NCI-H2196 (cell line): Measurements from ENCODE around the gene FOXA3.
"Not testable (repeated sequence)": the region's sequence is repeated elsewhere in the genome, so short reads cannot be mapped to it uniquely, and the experiment has no call there.

ENCODE experiments used
- DNase-seq: peaks from one replicate; lab custom pipeline; 2025; ENCODE audit not compliant: unreplicated experiment; lab: John Stamatoyannopoulos, UW

The FOXA3 gene

GRCh38 chr19:45887200-45887710, 23.1 kb downstream of the FOXA3 start:
- no peak for DNase-seq

GRCh38 chr19:45889210-45889885, 25.2 kb downstream of the FOXA3 start:
- DNase-seq, result no peak

- no peak for DNase-seq
These were observed 26.8 kb downstream of the FOXA3 start for GRCh38 chr19:45890877-45891276.

GRCh38 chr19:45895519-45895972, 31.4 kb downstream of the FOXA3 start:
- DNase-seq, result no peak

GRCh38 chr19:45895983-45896599, 32.0 kb downstream of the FOXA3 start:
- not testable (repeated sequence) for DNase-seq

GRCh38 chr19:45897261-45897812, 33.2 kb downstream of the FOXA3 start:
- no peak for DNase-seq

GRCh38 chr19:45899253-45899652, 35.1 kb downstream of the FOXA3 start:
- DNase-seq, result no peak

GRCh38 chr19:45899919-45900589, 35.9 kb downstream of the FOXA3 start:
- no peak for DNase-seq

- DNase-seq, result no peak
These were observed 36.8 kb downstream of the FOXA3 start for GRCh38 chr19:45900738-45901431.

- DNase-seq, result peak; percentile 17
These were observed 37.3 kb downstream of the FOXA3 start for GRCh38 chr19:45901432-45901911.

GRCh38 chr19:45901912-45902650, 38.0 kb downstream of the FOXA3 start, which contains the start of gene MYPOP:
Gene MYPOP (minus strand): TSS chr19:45902613. CDS start chr19:45901773, 840 bp downstream.
- DNase-seq, result no peak

- peak; percentile 100 for DNase-seq
These were observed 38.8 kb downstream of the FOXA3 start for GRCh38 chr19:45902651-45903625.

- no peak for DNase-seq
These were observed 40.9 kb downstream of the FOXA3 start for GRCh38 chr19:45905011-45905410.

GRCh38 chr19:45906221-45906620, 42.1 kb downstream of the FOXA3 start:
- DNase-seq, result no peak

GRCh38 chr19:45908956-45909355, 44.8 kb downstream of the FOXA3 start:
- DNase-seq, result no peak

- no peak for DNase-seq
These were observed 47.2 kb downstream of the FOXA3 start for GRCh38 chr19:45911291-45911690.

GRCh38 chr19:45913874-45914830, 50.0 kb downstream of the FOXA3 start, which contains the start of gene NANOS2:
Gene NANOS2 (minus strand): TSS chr19:45914778. CDS start chr19:45914693, 85 bp downstream.
- no peak for DNase-seq
